ENCODE results near the gene MYO9A.
"Not testable (repeated sequence)": the region's sequence is repeated elsewhere in the genome, so short reads cannot be mapped to it uniquely, and the experiment has no call there.

The MYO9A gene

GRCh38 chr15:72086920-72087648 is 30.9 kb downstream of the MYO9A start:
- no peak for DNase-seq

GRCh38 chr15:72086010-72086697 is 31.8 kb downstream of the MYO9A start:
- no peak for DNase-seq

- no peak for DNase-seq
Measured at GRCh38 chr15:72082176-72082575, 35.8 kb downstream of the MYO9A start.

- DNase-seq, result no peak
Measured at GRCh38 chr15:72078887-72079286, 39.1 kb downstream of the MYO9A start.

- no peak for DNase-seq
Measured at GRCh38 chr15:72077950-72078349, 40.0 kb downstream of the MYO9A start.

GRCh38 chr15:72074335-72075060 is 43.5 kb downstream of the MYO9A start:
- no peak for DNase-seq

GRCh38 chr15:72071448-72071825 is 46.5 kb downstream of the MYO9A start:
- not testable (repeated sequence) for DNase-seq

- no peak for DNase-seq
Measured at GRCh38 chr15:72070817-72071447, 47.0 kb downstream of the MYO9A start.

GRCh38 chr15:72068856-72069255 is 49.1 kb downstream of the MYO9A start:
- no peak for DNase-seq

- no peak for DNase-seq
Measured at GRCh38 chr15:72065801-72066200, 52.1 kb downstream of the MYO9A start.

- DNase-seq, result no peak
Measured at GRCh38 chr15:72063186-72063585, 54.8 kb downstream of the MYO9A start.

- DNase-seq, result no peak
Measured at GRCh38 chr15:72062319-72062718, 55.6 kb downstream of the MYO9A start.

GRCh38 chr15:72060687-72061250 is 57.2 kb downstream of the MYO9A start:
- DNase-seq, result no peak

GRCh38 chr15:72058585-72058984 is 59.4 kb downstream of the MYO9A start:
- no peak for DNase-seq

- DNase-seq, result no peak
Measured at GRCh38 chr15:72057548-72058091, 60.3 kb downstream of the MYO9A start.

GRCh38 chr15:72056217-72056616 is 61.7 kb downstream of the MYO9A start:
- DNase-seq, result not testable (repeated sequence)

GRCh38 chr15:72053297-72053696 is 64.7 kb downstream of the MYO9A start:
- not testable (repeated sequence) for DNase-seq

- DNase-seq, result no peak
Measured at GRCh38 chr15:72050700-72051099, 67.2 kb downstream of the MYO9A start.

GRCh38 chr15:72047020-72047419 is 70.9 kb downstream of the MYO9A start:
- no peak for DNase-seq

GRCh38 chr15:72044956-72045355 is 73.0 kb downstream of the MYO9A start:
- no peak for DNase-seq

- no peak for DNase-seq
Measured at GRCh38 chr15:72042865-72043264, 75.1 kb downstream of the MYO9A start.

- DNase-seq, result no peak
Measured at GRCh38 chr15:72042054-72042453, 75.9 kb downstream of the MYO9A start.

- DNase-seq, result no peak
Measured at GRCh38 chr15:72037321-72037720, 80.6 kb downstream of the MYO9A start.

Data from activated naive CD4-positive, alpha-beta T cell treated with Interleukin-2 at 50 U/mL for 16 hours (primary cell).